Vagina (tissue), 2 donors: ENCODE measurements around the gene SMCO1. TPM values are rescaled to one million over a fixed set of nuclear protein-coding genes. Genes with fewer than 3 reads are reported as not detected.
"Not testable (repeated sequence)": the region's sequence is repeated elsewhere in the genome, so short reads cannot be mapped to it uniquely, and the experiment has no call there.

Source experiments
- DNase-seq, 2 donors: peaks; one replicate each; pipeline ENCODE4 v3.0.0-alpha.2; 2017; ENCODE audit errors: extremely low spot score in 2 of 2
- H3K27ac ChIP-seq: fragments of 200-600 bp; sonication (generic); one replicate; pipeline ENCODE4 v1.5.1; 2019
- H3K27me3 ChIP-seq: fragments of 200-600 bp; sonication (generic); one replicate; pipeline ENCODE4 v1.5.1; 2019
- H3K36me3 ChIP-seq, 2 donors: fragments of 200-600 bp; sonication (generic); one replicate each; pipeline ENCODE4 v1.5.1; 2017 to 2019
- H3K4me1 ChIP-seq: fragments of 200-600 bp; sonication (generic); one replicate; pipeline ENCODE4 v1.5.1; 2019
- H3K4me3 ChIP-seq, 2 donors: fragments of 200-600 bp; sonication (generic); 1 replicate in 1 of 2; 2 replicates in 1 of 2; pipeline ENCODE4 v1.5.1; 2016 to 2019
- H3K9me3 ChIP-seq: fragments of 200-600 bp; sonication (generic); one replicate; pipeline ENCODE4 v1.5.1; 2019
- POLR2A ChIP-seq, 2 donors: fragments of 450-650 bp; IDR thresholded peaks; one replicate each; pipeline ENCODE4 v1.6.1; 2017; ENCODE audit warnings: antibody characterized with exemption in 2 of 2, mild to moderate bottlenecking in 2 of 2, moderate library complexity in 2 of 2
- POLR2AphosphoS5 ChIP-seq, 2 donors: sonication (generic); formaldehyde crosslinking; IDR thresholded peaks; one replicate each; pipeline ENCODE4 v1.9.0; 2017; ENCODE audit warnings: antibody characterized with exemption in 2 of 2, mild to moderate bottlenecking in 2 of 2, low read depth in 1 of 2; ENCODE audit not compliant: insufficient read depth in 1 of 2
- intact Hi-C: fragments of 100-400 bp; cut with DNase I; formaldehyde crosslinking; loops from one replicate; pipeline ENCODE4 v1.15.1; 2023
- total RNA-seq: library from RNA; depleted of rRNA; stranded (reverse); fragments of >200 nt; gene quantifications from one replicate; pipeline ENCODE4 v1.2.3, GENCODE V29; 2016
- TF ChIP-seq, protein P1 (sequence below), 3 experiments: fragments of 450-650 bp in 2 of 3; fragments of 200-600 bp in 1 of 3; sonication (generic) in 1 of 3; IDR thresholded peaks; one replicate each; pipeline ENCODE4 v1.5.1; 2017 to 2019; ENCODE audit warnings: antibody characterized with exemption in 3 of 3, mild to moderate bottlenecking in 2 of 3, moderate library complexity in 2 of 3

The SMCO1 gene
- total RNA-seq, 1 donor from 2014 or later: not detected

DNA sequence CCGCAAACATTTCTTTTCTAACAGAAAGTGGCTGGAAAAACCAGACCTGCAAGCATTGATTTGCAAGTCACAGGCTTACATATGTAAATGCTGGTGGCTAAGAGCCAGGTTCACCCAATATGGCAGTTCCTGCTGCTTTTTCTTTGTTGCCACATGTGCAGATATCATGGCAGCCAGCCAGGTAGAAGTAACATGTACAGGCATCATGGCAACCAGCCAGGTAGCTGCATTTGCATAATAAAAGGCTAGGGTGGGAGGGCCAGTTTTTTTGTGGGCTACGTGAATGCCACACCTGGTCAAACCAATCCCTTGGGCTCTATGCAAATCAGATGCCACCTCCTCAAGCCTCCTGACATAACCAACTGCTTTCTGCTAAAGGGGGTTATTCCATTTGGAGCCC, 2.8 kb upstream of the SMCO1 start:
- TF ChIP-seq, protein P1, sequence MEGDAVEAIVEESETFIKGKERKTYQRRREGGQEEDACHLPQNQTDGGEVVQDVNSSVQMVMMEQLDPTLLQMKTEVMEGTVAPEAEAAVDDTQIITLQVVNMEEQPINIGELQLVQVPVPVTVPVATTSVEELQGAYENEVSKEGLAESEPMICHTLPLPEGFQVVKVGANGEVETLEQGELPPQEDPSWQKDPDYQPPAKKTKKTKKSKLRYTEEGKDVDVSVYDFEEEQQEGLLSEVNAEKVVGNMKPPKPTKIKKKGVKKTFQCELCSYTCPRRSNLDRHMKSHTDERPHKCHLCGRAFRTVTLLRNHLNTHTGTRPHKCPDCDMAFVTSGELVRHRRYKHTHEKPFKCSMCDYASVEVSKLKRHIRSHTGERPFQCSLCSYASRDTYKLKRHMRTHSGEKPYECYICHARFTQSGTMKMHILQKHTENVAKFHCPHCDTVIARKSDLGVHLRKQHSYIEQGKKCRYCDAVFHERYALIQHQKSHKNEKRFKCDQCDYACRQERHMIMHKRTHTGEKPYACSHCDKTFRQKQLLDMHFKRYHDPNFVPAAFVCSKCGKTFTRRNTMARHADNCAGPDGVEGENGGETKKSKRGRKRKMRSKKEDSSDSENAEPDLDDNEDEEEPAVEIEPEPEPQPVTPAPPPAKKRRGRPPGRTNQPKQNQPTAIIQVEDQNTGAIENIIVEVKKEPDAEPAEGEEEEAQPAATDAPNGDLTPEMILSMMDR (IDR thresholded peaks at IDR 0.05): no peak
- TF ChIP-seq POLR2AphosphoS5 (IDR thresholded peaks at IDR 0.05; ENCODE audit: insufficient read depth in 1 of 2, low read depth in 1 of 2) (no peak), POLR2A (IDR thresholded peaks at IDR 0.05) (no peak)
- intact Hi-C loops: no loop called here
- Histone ChIP-seq H3K27me3 (no peaks in the 10 kb centered on the region), H3K36me3 (no peaks in the 10 kb centered on the region), H3K27ac (no peak overlapping the region), H3K4me3 (no peak overlapping the region), H3K9me3 (peaks cover 23% of the 10 kb centered on the region), H3K4me1 (no peaks in the 10 kb centered on the region)
- DNase-seq: no peak

DNA sequence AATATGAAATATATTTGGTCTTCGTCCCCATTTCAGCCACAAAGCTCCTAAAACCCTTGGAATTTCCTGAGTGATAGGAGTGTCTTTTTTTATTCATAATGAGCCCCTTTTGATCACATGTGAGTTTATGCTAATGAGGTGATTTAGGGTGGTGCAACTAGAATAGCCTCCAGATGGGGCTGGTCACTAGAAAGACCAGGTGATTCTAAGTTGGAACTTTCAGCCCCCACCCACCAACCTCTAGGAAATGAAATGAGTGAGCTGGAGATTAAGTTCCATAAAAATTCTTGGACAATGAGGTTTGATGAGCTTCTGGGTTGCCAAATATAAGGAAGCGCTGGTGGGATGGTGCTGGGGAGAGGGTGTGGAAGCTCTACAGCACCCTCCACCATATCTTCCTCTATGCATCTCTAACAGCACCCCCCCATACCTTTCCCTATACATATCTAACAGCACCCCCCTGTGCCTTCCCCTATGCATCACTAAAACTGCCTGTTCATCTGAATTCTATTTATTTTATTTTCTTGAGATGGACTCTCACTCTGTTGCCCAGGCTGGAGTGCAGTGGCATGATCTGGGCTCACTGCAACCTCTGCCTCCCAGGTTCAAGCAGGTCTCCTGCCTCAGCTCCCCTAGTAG, 2.1 kb upstream of the SMCO1 start:
- H3K27me3 ChIP-seq: no peaks in the 10 kb centered on the region
- peaks cover 23% of the 10 kb centered on the region for H3K9me3 ChIP-seq
- H3K27ac ChIP-seq: no peak overlapping the region
- no peak for DNase-seq
- no peaks in the 10 kb centered on the region for H3K36me3 ChIP-seq
- H3K4me3 ChIP-seq: no peak overlapping the region
- no peaks in the 10 kb centered on the region for H3K4me1 ChIP-seq
- intact Hi-C loops: no loop called here
- TF ChIP-seq POLR2AphosphoS5 (IDR thresholded peaks at IDR 0.05; ENCODE audit: insufficient read depth in 1 of 2, low read depth in 1 of 2) (no peak), POLR2A (IDR thresholded peaks at IDR 0.05) (no peak)
- TF ChIP-seq, protein P1 (IDR thresholded peaks at IDR 0.05): no peak

DNA sequence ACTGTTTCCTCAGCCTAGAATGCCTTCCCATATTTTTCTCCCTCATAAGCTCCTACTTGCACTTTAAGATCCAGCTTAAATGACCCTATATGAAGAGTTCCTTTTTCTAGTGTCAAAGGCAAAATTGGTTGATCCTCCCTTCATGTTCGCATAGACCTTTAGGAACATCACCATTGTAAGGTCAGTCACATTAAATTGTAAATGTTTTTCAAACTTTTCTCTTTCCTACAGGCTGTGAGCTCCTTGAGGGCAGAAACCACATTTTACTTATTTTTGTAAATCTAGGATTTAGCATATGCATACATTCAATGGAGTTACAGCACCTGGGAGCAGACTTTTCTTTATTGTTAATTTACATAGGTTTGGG, 813 bp downstream of the SMCO1 start:
- H3K4me3 ChIP-seq: no peak overlapping the region
- TF ChIP-seq POLR2AphosphoS5 (IDR thresholded peaks at IDR 0.05; ENCODE audit: insufficient read depth in 1 of 2, low read depth in 1 of 2): no peak
- no peaks in the 10 kb centered on the region for H3K36me3 ChIP-seq
- H3K27me3 ChIP-seq: no peaks in the 10 kb centered on the region
- DNase-seq: no peak
- intact Hi-C loops: no loop called here
- H3K4me1 ChIP-seq: no peaks in the 10 kb centered on the region
- peaks cover 10% of the 10 kb centered on the region for H3K9me3 ChIP-seq
- no peak overlapping the region for H3K27ac ChIP-seq

DNA sequence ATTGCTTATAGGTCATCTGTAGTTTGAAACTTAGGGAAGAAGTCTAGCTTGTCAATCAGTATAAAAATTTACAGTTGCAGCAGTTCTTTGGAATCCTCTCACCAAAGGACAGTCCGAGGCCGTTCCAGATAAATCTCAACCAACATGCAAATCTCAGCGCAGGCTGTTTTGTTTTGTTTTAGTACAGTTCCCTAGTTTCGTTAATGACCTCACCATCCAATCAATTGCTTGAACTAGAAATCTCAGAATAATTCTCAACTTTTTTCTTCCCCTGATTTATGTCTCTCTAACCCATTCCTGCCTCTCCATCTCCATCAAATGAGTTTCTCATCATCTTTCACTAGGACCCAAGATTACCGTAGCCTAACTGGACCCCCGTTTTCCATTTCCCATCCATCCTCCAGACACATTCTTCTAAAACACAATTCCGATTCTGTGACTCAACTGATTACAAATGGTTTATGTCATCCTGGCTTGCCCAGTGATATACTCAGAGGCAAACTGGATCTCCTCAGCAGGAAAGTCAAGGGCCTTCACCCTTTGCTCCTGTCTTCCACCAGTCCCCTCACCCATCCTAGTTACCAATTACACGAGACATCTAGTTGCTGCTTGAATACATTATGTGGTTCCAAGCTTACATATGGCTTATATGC, 1.3 kb downstream of the SMCO1 start:
- H3K4me1 ChIP-seq: no peaks in the 10 kb centered on the region
- H3K9me3 ChIP-seq: peaks cover 4% of the 10 kb centered on the region
- TF ChIP-seq, protein P1 (IDR thresholded peaks at IDR 0.05): no peak
- TF ChIP-seq POLR2AphosphoS5 (IDR thresholded peaks at IDR 0.05; ENCODE audit: insufficient read depth in 1 of 2, low read depth in 1 of 2): no peak
- no peak for TF ChIP-seq POLR2A (IDR thresholded peaks at IDR 0.05)
- no peak overlapping the region for H3K4me3 ChIP-seq
- H3K36me3 ChIP-seq: no peaks in the 10 kb centered on the region
- no peaks in the 10 kb centered on the region for H3K27me3 ChIP-seq
- intact Hi-C loops: no loop called here
- no peak overlapping the region for H3K27ac ChIP-seq
- DNase-seq: no peak

DNA sequence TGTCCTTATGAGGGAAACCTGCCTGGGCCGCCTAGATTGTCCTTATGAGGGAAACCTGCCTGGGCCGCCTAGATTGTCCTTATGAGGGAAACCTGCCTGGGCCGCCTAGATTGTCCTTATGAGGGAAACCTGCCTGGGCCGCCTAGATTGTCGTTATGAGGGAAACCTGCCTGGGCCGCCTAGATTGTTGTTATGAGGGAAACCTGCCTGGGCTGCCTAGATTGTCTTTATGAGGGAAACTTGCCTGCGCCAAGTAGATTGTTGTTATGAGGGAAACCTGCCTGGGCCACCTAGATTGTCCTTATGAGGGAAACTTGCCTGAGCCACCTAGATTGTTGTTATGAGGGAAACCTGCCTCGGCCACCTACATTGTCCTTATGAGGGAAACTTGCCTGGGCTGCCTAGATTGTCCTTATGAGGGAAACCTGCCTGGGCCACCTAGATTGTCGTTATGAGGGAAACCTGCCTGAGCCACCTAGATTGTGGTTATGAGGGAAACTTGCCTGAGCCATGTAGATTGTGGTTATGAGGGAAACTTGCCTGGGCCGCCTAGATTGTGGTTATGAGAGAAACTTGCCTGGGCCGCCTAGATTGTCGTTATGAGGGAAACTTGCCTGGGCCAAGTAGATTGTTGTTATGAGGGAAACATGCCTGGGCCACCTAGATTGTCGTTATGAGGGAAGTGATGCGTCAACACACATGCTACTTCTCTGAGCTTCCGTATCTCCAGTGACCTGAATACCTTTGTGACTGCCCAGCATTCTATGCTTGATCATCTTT, 3.3 kb downstream of the SMCO1 start:
- H3K9me3 ChIP-seq, H3K4me1 ChIP-seq, intact Hi-C loops, H3K36me3 ChIP-seq, H3K27me3 ChIP-seq, H3K4me3 ChIP-seq, DNase-seq: not testable (repeated sequence)
- peak overlapping the region; percentile 53 for H3K27ac ChIP-seq

DNA sequence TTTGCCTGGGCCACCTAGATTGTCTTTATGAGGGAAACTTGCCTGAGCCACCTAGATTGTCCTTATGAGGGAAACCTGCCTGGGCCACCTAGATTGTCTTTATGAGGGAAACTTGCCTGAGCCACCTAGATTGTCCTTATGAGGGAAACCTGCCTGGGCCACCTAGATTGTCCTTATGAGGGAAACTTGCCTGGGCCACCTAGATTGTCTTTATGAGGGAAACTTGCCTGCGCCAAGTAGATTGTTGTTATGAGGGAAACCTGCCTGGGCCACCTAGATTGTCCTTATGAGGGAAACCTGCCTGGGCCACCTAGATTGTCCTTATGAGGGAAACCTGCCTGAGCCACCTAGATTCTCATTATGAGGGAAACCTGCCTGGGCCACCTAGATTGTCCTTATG, 4.0 kb downstream of the SMCO1 start:
- H3K27ac ChIP-seq, intact Hi-C loops, H3K9me3 ChIP-seq, H3K27me3 ChIP-seq, H3K4me3 ChIP-seq, H3K4me1 ChIP-seq, DNase-seq, H3K36me3 ChIP-seq: not testable (repeated sequence)
